Tibial artery (tissue), 4 donors: ENCODE measurements around the gene LATS1.

Experiments
- DNase-seq, 2 donors: peaks; one replicate each; pipeline ENCODE4 v3.0.0-alpha.2; 2019
- H3K27ac ChIP-seq, 2 donors: fragments of 200-600 bp; sonication (generic) in 1 of 2; 1 replicate in 1 of 2; 2 replicates in 1 of 2; pipeline ENCODE4 v1.5.1; 2018 to 2019; ENCODE audit warnings: mild to moderate bottlenecking in 1 of 2
- H3K27me3 ChIP-seq, 2 donors: fragments of 200-600 bp; sonication (generic) in 1 of 2; one replicate each; pipeline versions ENCODE4 v1.5.1 to v1.6.0; 2016 to 2019
- H3K36me3 ChIP-seq, 3 donors: fragments of 200-600 bp; sonication (generic) in 2 of 3; one replicate each; pipeline ENCODE4 v1.5.1; 2016 to 2019; ENCODE audit warnings: mild to moderate bottlenecking in 2 of 3
- H3K4me1 ChIP-seq, 4 donors: fragments of 200-600 bp; sonication (generic) in 2 of 4; 1 replicate in 3 of 4; 2 replicates in 1 of 4; pipeline ENCODE4 v1.5.1; 2016 to 2019
- H3K4me3 ChIP-seq, 2 donors: fragments of 200-600 bp; sonication (generic) in 1 of 2; 1 replicate in 1 of 2; 2 replicates in 1 of 2; pipeline ENCODE4 v1.5.1; 2018 to 2019; ENCODE audit warnings: mild to moderate bottlenecking in 2 of 2
- H3K9me3 ChIP-seq, 3 donors: fragments of 200-600 bp; sonication (generic) in 1 of 3; one replicate each; pipeline ENCODE4 v1.5.1; 2016 to 2019
- CTCF ChIP-seq, 2 experiments: fragments of 200-600 bp in 1 of 2; fragments of 450-650 bp in 1 of 2; IDR thresholded peaks; one replicate each; pipeline ENCODE4 v1.5.1; 2017 to 2019; ENCODE audit warnings: antibody characterized with exemption in 2 of 2, mild to moderate bottlenecking in 1 of 2, moderate library complexity in 1 of 2
- intact Hi-C: fragments of 100-400 bp; cut with DNase I; formaldehyde crosslinking; loops from one replicate; pipeline ENCODE4 v1.15.0; 2023; ENCODE audit warnings: low total_unique reads

The LATS1 gene

GRCh38 chr6:149723771-149724417 is 6.0 kb upstream of the LATS1 start:
- no peaks in the 10 kb centered on the region for H3K27me3 ChIP-seq
- H3K4me1 ChIP-seq, result peaks cover 0 to under 1% (median 0%) of the 10 kb centered on the region in 4 donors
- H3K36me3 ChIP-seq, result peaks cover 9 to 48% (median 10%) of the 10 kb centered on the region in 3 donors
- peak; percentile 46 to 57 for TF ChIP-seq CTCF (IDR thresholded peaks at IDR 0.05)
- intact Hi-C loops, result no loop called here
- H3K27ac ChIP-seq, result no peak overlapping the region
- DNase-seq, result peak in 1 of 2 donors; percentile 57
- H3K9me3 ChIP-seq, result no peaks in the 10 kb centered on the region
- H3K4me3 ChIP-seq, result no peak overlapping the region

- intact Hi-C loops, result no loop called here
- DNase-seq, result no peak
- peaks cover 0 to 6% (median 0%) of the 10 kb centered on the region in 4 donors for H3K4me1 ChIP-seq
- H3K4me3 ChIP-seq, result no peak overlapping the region
- no peaks in the 10 kb centered on the region for H3K27me3 ChIP-seq
- H3K27ac ChIP-seq, result no peak overlapping the region
- H3K36me3 ChIP-seq, result peaks cover 2 to 42% (median 6%) of the 10 kb centered on the region in 3 donors
- no peak for TF ChIP-seq CTCF (IDR thresholded peaks at IDR 0.05)
- H3K9me3 ChIP-seq, result no peaks in the 10 kb centered on the region
Observed at GRCh38 chr6:149723262-149723661, 5.4 kb upstream of the LATS1 start.

DNA sequence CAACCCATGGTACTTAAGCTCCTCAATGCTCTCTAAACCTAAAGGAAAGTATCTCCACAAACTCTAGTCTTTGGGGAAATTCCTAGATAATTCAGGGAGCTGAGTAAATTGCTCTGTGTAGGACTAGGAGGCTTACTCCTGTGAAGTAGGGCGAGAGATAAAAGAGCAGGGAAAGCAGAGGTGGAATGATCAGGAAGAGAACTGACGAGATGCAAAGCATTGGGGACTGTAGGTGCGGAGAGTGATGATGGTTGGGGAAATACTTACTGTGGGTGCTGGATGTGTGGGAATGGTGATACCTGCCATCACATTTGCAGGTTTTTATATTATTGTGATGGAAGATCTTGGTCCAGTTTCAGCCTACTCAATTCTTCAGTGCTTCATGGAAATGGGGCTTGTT is 1.6 kb upstream of the LATS1 start:
- Histone ChIP-seq H3K4me3 (no peak overlapping the region), H3K27me3 (no peaks in the 10 kb centered on the region), H3K9me3 (no peaks in the 10 kb centered on the region), H3K4me1 (peaks cover 0 to 29% (median 16%) of the 10 kb centered on the region in 4 donors), H3K27ac (no peak overlapping the region), H3K36me3 (peaks cover 0 to 10% (median 0%) of the 10 kb centered on the region in 3 donors)
- DNase-seq, result no peak
- TF ChIP-seq CTCF (IDR thresholded peaks at IDR 0.05), result no peak
- intact Hi-C loops, result loop anchor here (10.0 kb wide), 1 partner anchor 205 kb away; the partner anchor contains the start of gene RAET1G

- Histone ChIP-seq H3K36me3 (peaks cover 0 to 4% (median 0%) of the 10 kb centered on the region in 3 donors), H3K27me3 (no peaks in the 10 kb centered on the region), H3K9me3 (no peaks in the 10 kb centered on the region), H3K4me1 (peaks cover 0 to 29% (median 16%) of the 10 kb centered on the region in 4 donors), H3K27ac (peak overlapping the region; percentile 97 to 99), H3K4me3 (peak overlapping the region; percentile 87)
- intact Hi-C loops, result loop anchor here (10.0 kb wide), 1 partner anchor 208 kb away; the partner anchor contains the start of gene RAET1G
- no peak for TF ChIP-seq CTCF (IDR thresholded peaks at IDR 0.05)
- no peak for DNase-seq
Observed at GRCh38 chr6:149717255-149717587, 680 bp downstream of the LATS1 start.

GRCh38 chr6:149716181-149716963 is 1.5 kb downstream of the LATS1 start:
- Histone ChIP-seq H3K27ac (peak overlapping the region; percentile 97 to 99), H3K27me3 (no peaks in the 10 kb centered on the region), H3K4me3 (peak overlapping the region; percentile 87), H3K4me1 (peaks cover 0 to 31% (median 16%) of the 10 kb centered on the region in 4 donors), H3K36me3 (peaks cover 0 to 4% (median 0%) of the 10 kb centered on the region in 3 donors), H3K9me3 (no peaks in the 10 kb centered on the region)
- intact Hi-C loops, result loop anchor here (10.0 kb wide), 1 partner anchor 208 kb away; the partner anchor contains the start of gene RAET1G
- no peak for TF ChIP-seq CTCF (IDR thresholded peaks at IDR 0.05)
- no peak for DNase-seq
